Measurements from ENCODE around the gene VSTM1.

VSTM1 gene

DNA sequence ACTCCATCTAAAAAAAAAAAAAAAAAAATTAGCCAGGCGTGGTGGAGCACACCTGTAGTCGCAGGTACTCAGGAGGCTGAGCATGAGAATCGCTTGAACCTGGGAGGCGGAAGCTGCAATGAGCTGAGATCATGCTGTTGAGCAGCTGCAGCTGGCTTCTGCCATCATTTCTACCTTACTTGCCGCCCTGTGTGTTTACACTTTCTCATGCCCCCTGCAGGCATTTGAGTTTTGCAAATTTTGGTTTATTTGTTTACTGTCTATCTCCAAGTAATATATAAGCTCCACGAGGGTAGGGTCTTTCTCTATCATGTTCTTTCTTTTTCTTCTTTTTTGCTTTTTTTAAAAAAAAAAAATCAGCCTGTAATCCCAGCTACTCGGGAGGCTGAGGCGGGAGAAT is 54.3 kb downstream of the VSTM1 start:
- no peak for DNase-seq

DNA sequence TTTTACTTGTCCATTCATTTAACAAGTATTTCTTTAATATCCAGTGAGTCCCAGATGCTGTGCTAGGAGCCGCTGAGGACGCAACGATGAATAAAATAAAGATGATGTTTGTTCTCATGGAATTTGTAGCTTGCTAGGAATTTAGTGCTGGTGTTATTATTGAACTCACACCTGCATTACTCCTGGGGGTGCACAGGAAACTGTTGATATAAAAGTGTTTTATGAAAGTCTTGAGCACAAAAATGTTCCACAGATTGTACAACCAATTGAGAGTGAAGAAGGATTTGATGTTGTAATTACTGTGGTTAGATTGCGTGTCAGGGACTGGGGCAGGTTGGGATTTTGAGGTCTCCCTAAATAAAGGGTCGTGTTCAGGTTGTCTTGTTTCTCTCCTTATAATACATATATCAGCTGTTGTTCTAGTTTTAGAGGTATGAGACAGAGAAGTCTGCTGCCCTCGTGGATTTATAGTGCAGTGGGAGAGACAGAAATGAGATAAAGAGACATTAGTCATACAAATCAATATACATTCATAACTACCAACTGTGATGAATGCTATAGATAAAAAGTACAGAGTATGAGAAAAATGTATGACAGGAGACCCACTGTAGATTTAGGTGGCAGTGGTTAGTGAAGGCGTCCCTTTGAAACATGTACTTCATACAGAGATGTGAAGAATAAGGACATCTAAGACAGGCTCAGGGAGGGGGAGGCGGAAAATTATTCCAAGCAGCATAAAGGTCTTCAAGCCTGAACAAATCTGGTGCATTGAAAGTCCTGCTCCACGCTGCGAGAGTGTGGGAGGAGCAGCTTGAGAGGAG is 61.0 kb downstream of the VSTM1 start:
- no peak for DNase-seq

DNA sequence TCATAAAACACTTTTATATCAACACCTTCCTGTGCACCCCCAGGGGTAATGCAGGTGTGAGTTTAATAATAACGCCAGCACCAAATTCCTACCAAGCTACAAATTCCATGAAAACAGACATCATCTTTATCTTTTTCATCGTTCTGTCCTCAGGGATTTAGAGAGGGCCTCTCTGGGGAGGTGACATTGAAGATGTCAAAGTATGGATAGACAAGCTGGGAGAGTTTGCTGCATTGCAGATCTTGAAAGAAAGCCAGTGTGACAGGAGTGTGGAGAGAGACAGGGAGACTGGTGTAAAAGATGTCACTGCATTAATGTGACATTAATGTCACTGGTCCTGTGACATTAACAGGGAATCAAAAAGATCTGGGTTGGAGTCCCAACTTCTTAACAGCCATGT is 62.2 kb downstream of the VSTM1 start:
- no peak for DNase-seq

DNA sequence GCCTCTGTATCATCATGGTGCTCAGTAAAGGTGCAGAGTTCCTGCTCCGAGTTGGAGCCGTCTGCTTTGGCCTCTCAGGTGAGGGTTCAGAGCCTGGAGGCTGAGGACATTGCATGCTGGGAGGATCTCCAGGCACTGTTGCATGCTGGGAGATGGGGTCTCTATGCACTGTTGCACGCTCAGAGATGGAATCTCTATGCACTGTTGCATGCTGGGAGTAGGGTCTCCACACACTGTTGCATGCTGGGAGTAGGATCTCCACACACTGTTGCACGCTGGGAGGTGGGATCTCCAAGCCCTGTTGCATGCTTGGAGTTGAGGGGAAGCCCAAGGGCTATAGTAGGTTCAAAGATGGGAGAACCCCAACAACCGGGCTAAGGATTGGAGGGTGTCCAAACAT is 64.0 kb downstream of the VSTM1 start:
- no peak for DNase-seq

DNA sequence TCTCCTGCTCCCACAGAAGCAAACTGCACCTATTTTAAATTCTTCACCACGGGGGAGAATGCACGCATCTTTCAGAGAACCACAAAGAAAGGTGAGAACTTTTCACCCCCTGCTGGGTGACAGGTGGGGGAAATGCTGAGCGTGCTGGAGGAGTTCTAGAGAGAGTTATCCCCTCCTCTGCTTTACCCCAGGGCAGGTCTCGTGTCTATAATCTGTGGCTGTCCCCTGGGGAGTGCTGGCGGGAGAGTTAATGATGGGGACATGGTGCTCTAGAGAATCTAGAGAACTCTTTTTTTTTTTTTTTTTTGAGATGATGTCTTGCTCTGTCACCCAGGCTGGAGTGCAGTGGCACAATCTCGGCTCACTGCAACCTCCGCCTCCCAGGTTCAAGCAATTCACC is 65.5 kb downstream of the VSTM1 start:
- DNase-seq, result no peak

DNA sequence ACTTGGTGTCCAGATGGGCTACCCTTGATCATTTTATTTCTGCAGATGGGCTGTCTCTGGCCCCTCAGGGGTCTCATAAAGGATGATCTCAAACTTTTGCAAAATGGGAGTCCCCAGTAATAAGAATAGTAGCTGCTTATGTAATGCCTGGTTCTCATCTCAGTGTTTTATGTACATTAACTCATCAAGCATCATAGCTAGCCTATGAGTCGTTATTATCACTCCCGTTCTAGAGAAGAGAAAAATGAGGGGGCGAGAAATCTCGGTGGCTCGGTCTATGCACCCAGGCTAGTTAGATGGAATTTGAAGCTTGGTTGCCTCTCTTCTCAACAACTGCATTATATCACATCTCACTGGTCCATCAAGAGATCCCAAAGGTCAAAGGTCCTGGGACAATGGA is 68.9 kb downstream of the VSTM1 start:
- no peak for DNase-seq

DNA sequence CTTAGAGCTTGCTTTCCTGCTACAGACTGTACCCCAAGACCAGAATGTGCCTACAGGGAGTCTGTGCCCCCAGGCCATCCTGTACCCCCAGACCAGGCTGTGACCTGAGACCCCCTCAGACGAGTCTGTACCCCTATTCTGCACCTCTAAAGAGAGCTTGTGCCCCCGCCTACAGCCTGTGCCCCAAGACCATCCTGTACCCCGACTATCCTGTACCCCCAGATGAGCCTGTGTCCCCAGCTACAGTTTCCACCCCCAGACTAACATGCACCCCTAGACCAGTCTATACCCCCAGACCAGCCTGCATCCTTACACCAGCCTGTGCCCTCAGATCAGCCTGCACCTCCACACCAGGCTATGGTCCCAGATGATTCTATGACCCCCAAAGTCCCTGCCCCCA is 70.2 kb downstream of the VSTM1 start:
- no peak for DNase-seq

DNA sequence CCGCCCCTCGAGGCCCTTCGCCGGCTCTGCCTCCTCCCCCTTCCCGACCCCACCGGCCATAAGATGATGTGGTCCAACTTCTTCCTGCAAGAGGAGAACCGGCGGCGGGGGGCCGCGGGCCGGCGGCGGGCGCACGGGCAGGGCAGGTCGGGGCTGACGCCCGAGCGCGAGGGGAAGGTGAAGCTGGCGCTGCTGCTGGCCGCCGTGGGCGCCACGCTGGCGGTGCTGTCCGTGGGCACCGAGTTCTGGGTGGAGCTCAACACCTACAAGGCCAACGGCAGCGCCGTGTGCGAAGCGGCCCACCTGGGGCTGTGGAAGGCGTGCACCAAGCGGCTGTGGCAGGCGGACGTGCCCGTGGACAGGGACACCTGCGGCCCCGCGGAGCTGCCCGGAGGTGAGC is 70.9 kb downstream of the VSTM1 start:
- no peak for DNase-seq

DNA sequence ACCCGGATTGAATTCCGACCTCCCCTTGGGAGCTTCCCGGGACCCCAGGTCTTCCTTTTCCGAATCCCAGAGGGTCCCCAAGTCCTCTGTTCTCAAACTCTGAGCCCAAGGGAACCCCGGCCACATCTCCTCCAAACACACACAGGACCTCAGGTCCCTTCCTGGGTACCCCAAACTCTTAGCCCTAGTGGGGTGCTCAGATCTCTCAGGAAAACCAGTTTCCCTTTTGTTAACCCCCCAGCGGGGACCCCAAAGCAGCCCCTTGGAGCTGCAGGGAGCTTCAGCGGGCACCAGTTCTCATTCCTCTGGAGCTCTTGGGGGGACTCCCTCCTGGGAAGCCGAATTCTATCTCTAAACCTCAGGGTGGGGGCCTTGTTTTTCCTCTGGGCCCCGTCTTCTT is 71.5 kb downstream of the VSTM1 start:
- DNase-seq, result no peak

DNA sequence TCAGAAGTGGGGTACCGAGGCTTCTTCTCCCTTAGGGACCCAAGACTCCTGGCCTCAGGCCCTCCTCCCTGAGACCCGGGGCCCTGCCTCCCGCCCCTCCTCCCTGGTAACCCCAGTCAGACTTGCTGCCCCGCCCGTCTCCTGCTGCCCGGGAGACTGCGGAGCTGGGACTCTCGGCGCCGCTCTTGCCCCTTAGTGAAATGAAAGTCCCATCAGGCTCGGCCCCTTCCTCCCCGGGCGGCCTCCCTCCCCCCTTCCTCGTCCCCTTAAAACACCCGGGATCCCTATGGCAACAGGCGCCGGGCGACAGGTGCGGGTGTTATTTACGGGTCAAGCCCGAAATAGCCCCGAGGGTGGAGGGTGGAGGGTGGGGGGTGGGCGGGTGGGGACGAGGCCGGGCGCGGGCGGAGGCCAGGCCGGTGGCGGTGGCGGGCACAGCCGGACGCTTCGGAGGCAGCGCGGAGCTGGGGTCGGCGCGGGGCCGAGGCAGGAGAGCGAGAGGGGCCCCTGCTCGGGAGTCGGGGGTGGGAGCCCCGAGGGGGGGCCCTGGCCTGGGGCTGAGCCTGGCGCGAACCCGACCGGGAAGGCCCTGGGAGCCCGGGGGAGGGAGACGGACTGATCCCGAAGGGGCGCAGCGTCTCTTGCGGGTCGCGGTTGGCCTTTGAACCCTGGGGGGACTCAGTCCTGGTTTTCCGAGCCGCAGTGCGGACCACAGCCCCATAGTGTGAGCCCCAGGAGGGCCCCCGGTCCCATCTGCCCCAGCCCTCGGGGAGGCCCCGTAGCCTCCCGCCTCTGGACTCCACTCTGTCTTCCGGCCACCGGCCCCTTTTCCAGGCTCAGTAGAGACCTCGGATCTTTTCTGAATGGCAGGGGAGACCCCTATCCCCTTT is 72.2 kb downstream of the VSTM1 start, which contains the start of gene CACNG6:
TSS of gene CACNG6 (plus strand) at position 414 of the 890 bp plus-strand sequence. CDS start 1,241 bp downstream, outside the sequence.
- DNase-seq, result no peak

All from NCI-H2081 (cell line).